C4-2B (cell line): ENCODE data around the gene TPRKB.

ENCODE experiments used
- ZFX ChIP-seq: fragments of 450-650 bp; IDR thresholded peaks from 2 replicates; pipeline ENCODE4 v1.6.1; 2017
- TF ChIP-seq, protein P1 (sequence below): fragments of 450-650 bp; conservative IDR thresholded peaks from 2 replicates; pipeline ENCODE4 v1.5.1; 2017; ENCODE audit warnings: mild to moderate bottlenecking

DNA sequence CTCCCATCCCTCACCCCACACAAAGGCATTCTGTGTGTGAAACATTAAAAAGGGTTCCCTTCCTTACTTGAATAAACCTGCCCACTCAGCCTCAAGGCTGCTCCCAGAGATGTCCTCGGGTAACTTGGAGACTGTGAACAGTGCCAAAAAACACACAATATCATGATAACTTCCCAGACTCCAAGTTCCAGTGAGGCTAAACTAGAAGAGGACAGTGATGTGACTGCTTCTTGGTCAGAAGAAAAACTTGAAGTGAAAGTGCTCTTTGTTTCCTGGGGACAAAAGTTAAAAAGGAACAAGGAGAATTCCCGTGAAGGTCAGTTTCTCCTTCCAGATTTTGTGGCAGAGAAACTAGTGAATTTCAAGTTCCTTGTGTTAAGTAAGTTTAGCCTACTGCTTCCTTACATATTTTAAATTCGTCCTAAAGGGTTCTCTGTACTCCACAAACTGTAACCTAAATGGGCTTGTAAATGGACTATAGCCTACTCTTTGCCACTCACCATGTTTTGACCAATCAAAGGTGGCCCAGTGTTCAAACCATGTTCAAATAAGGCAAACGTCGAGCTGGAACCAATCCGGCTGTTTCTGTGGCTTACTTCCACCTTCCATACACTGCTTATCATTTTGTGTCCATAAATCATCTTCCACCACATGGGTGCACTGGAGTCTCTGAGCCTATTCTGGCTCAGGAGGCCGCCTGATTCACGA is 20.4 kb downstream of the TPRKB start:
- TF ChIP-seq, protein P1, sequence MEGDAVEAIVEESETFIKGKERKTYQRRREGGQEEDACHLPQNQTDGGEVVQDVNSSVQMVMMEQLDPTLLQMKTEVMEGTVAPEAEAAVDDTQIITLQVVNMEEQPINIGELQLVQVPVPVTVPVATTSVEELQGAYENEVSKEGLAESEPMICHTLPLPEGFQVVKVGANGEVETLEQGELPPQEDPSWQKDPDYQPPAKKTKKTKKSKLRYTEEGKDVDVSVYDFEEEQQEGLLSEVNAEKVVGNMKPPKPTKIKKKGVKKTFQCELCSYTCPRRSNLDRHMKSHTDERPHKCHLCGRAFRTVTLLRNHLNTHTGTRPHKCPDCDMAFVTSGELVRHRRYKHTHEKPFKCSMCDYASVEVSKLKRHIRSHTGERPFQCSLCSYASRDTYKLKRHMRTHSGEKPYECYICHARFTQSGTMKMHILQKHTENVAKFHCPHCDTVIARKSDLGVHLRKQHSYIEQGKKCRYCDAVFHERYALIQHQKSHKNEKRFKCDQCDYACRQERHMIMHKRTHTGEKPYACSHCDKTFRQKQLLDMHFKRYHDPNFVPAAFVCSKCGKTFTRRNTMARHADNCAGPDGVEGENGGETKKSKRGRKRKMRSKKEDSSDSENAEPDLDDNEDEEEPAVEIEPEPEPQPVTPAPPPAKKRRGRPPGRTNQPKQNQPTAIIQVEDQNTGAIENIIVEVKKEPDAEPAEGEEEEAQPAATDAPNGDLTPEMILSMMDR, result no peak
- no peak for TF ChIP-seq ZFX
